H1 (cell line): ENCODE data around the gene SMYD1.

Source experiments
- EGR1 ChIP-seq: IDR thresholded peaks from 2 replicates; pipeline ENCODE4 v1.6.1; 2011; ENCODE audit warnings: low read depth, low read length, borderline replicate concordance
- JUND ChIP-seq: IDR thresholded peaks from 2 replicates; pipeline ENCODE4 v1.6.1; 2011; ENCODE audit warnings: mild to moderate bottlenecking, improper control_type of control experiment, low read length

DNA sequence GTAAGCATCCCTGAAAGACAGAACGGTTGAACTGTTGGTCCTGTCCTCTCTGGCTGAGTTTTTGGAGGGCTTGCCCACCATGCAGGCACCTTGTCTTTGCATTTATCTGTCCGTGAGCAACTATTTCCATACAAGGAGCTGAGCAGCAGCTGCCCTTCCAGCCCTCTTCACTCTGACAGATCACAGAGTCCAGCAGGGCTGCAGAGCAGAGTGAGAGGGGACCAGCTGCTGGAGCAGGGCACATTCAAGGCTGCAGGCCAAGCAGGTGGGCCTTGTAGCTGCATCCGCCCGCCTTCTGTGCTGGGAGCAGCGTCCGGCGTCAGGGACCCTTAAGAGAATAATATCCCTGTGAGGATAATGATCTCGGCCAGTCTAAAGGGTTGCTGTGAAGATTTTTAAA is 9.5 kb downstream of the SMYD1 start:
- no peak for TF ChIP-seq JUND
- TF ChIP-seq EGR1: no peak
